DOHH2 (cell line): ENCODE results near the gene RNF111.
"Not testable (repeated sequence)": the region's sequence is repeated elsewhere in the genome, so short reads cannot be mapped to it uniquely, and the experiment has no call there.

Experiments used
- H3F3A ChIP-seq: fragments of 200-600 bp; sonication (generic), shearing (Covaris generic); 2 replicates; pipeline ENCODE4 v1.6.0; 2016; ENCODE audit warnings: antibody characterized with exemption, mild to moderate bottlenecking; ENCODE audit not compliant: control insufficient read depth, insufficient read depth
- H3K27ac ChIP-seq: fragments of 200-600 bp; sonication (generic); 2 replicates; pipeline ENCODE4 v1.5.1; 2014; ENCODE audit warnings: low read depth, mild to moderate bottlenecking, low read length, moderate library complexity
- H3K27me3 ChIP-seq: fragments of 200-600 bp; sonication (generic); 2 replicates; pipeline ENCODE4 v1.6.1; 2014; ENCODE audit warnings: mild to moderate bottlenecking, low read length, mixed read lengths; ENCODE audit not compliant: control insufficient read depth
- H3K36me3 ChIP-seq: fragments of 200-600 bp; sonication (generic); 2 replicates; pipeline ENCODE4 v1.6.1; 2014; ENCODE audit warnings: mild to moderate bottlenecking, low read length, moderate library complexity, mixed read lengths; ENCODE audit not compliant: control insufficient read depth
- H3K4me1 ChIP-seq: fragments of 200-600 bp; sonication (generic); 2 replicates; pipeline ENCODE4 v1.6.1; 2014; ENCODE audit warnings: mild to moderate bottlenecking, low read length, mixed read lengths; ENCODE audit not compliant: control insufficient read depth
- H3K4me2 ChIP-seq: fragments of 200-600 bp; sonication (generic); 2 replicates; pipeline ENCODE4 v1.6.0; 2014; ENCODE audit warnings: mild to moderate bottlenecking, low read length, moderate library complexity
- H3K4me3 ChIP-seq: fragments of 200-600 bp; sonication (generic); 2 replicates; pipeline ENCODE4 v1.5.1; 2014; ENCODE audit warnings: mild to moderate bottlenecking, low read length, mixed read lengths
- H3K79me2 ChIP-seq: fragments of 200-600 bp; sonication (generic); 2 replicates; pipeline ENCODE4 v1.6.1; 2014; ENCODE audit warnings: mild to moderate bottlenecking, low read length, mixed read lengths; ENCODE audit not compliant: control insufficient read depth
- H3K9me2 ChIP-seq: fragments of 200-600 bp; sonication (generic); replicated peaks from 2 replicates; pipeline ENCODE4 v1.6.1; 2014; ENCODE audit warnings: mild to moderate bottlenecking, low read length, mixed read lengths; ENCODE audit not compliant: control insufficient read depth
- H3K9me3 ChIP-seq: fragments of 200-600 bp; sonication (generic); 2 replicates; pipeline ENCODE4 v1.6.1; 2014; ENCODE audit warnings: antibody characterized with exemption, low read length, mixed read lengths; ENCODE audit not compliant: control insufficient read depth, insufficient read depth
- H4K20me1 ChIP-seq: fragments of 200-600 bp; sonication (generic); 2 replicates; pipeline ENCODE4 v1.6.0; 2014; ENCODE audit warnings: low read depth, mild to moderate bottlenecking, antibody characterized with exemption, low read length, moderate library complexity; ENCODE audit not compliant: control insufficient read depth, insufficient read depth
- EZH2phosphoT487 ChIP-seq: fragments of 200-600 bp; sonication (generic); IDR thresholded peaks from 2 replicates; pipeline ENCODE4 v1.6.1; 2017; ENCODE audit warnings: borderline replicate concordance, mild to moderate bottlenecking, antibody characterized with exemption, low read length, moderate library complexity, mixed read lengths
- TF ChIP-seq, protein P1 (sequence below): fragments of 200-600 bp; sonication (generic); IDR thresholded peaks from one replicate; pipeline ENCODE4 v1.5.1; 2014; ENCODE audit warnings: antibody characterized with exemption, mild to moderate bottlenecking, low read depth, low read length; ENCODE audit not compliant: poor library complexity, severe bottlenecking

RNF111 gene

DNA sequence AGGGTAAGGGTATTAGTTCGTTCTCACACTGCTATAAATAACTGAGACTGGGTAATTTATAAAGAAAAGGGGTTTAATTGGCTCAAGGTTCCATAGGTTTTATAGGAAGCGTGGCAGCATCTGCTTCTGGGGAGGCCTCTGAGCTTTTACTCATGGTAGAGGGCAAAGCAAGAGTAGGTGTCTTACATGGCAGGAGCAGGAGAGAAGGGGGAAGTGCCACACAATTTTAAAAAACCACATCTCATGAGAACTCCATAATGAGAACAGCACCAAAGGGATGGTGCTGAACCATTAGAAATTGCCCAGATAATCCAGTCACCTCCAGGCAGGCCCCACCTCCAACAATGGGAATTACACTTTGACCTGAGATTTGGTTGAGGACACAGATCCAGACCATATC lies 12.2 kb downstream of the RNF111 start:
- Histone ChIP-seq H3K9me2 (no peaks in the 10 kb centered on the region), H4K20me1 (peaks cover 11% of the 10 kb centered on the region), H3K27ac (no peak overlapping the region), H3K4me2 (no peak overlapping the region), H3K4me1 (peaks cover 29% of the 10 kb centered on the region), H3K4me3 (no peak overlapping the region), H3F3A (0 out of 2 replicates have a peak, but pooled peaks cover 3% of the 10 kb centered on the region), H3K27me3 (no peaks in the 10 kb centered on the region), H3K36me3 (peaks cover 22% of the 10 kb centered on the region), H3K9me3 (no peaks in the 10 kb centered on the region), H3K79me2 (peaks cover 100% of the 10 kb centered on the region)
- TF ChIP-seq, protein P1, sequence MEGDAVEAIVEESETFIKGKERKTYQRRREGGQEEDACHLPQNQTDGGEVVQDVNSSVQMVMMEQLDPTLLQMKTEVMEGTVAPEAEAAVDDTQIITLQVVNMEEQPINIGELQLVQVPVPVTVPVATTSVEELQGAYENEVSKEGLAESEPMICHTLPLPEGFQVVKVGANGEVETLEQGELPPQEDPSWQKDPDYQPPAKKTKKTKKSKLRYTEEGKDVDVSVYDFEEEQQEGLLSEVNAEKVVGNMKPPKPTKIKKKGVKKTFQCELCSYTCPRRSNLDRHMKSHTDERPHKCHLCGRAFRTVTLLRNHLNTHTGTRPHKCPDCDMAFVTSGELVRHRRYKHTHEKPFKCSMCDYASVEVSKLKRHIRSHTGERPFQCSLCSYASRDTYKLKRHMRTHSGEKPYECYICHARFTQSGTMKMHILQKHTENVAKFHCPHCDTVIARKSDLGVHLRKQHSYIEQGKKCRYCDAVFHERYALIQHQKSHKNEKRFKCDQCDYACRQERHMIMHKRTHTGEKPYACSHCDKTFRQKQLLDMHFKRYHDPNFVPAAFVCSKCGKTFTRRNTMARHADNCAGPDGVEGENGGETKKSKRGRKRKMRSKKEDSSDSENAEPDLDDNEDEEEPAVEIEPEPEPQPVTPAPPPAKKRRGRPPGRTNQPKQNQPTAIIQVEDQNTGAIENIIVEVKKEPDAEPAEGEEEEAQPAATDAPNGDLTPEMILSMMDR = no peak
- TF ChIP-seq EZH2phosphoT487 = no peak

DNA sequence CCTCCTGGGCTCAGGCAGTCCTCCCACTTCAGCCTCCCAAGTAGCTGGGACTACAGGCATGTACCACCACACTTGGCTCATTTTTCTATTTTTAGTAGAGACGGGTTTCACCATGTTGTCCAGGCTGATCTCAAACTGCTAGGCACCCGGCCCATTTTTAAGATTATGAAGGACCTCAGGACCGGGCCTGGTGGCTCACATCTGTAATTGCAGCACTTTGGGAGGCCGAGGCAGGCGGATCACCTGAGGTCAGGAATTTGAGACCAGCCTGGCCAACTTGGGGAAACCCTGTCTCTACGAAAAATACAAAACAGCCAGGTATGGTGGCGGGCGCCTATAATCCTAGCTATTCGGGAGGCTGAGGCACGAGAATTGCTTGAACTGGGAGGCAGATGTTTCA lies 12.8 kb downstream of the RNF111 start:
- not testable (repeated sequence) for H3K27me3 ChIP-seq, H3K27ac ChIP-seq, H3F3A ChIP-seq, H4K20me1 ChIP-seq, H3K9me3 ChIP-seq, H3K4me2 ChIP-seq, H3K9me2 ChIP-seq, H3K4me3 ChIP-seq
- peaks cover 22% of the 10 kb centered on the region for H3K36me3 ChIP-seq
- H3K4me1 ChIP-seq = peaks cover 29% of the 10 kb centered on the region
- H3K79me2 ChIP-seq = peaks cover 100% of the 10 kb centered on the region

DNA sequence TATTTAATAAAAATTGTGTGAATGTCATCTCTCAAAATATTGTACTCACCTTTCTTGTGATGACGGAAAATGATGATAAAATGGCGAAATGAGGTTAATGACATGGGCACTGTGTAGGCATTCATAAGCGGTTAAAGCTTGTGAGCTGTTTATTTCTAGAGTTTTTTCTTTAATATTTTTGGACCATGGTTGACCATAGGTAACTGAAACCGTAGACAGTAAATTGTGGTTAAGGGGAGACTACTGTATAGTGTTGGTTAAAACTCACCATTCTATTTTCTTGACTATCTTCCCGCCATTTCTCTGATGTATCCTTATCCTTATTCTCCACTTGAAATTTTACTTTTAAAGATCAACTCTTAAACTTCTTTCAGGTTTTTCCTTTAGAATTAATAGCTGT lies 14.5 kb downstream of the RNF111 start:
- Histone ChIP-seq H3K27me3 (no peaks in the 10 kb centered on the region), H3K4me3 (no peak overlapping the region), H3K79me2 (peaks cover 97% of the 10 kb centered on the region), H4K20me1 (0 out of 2 replicates have a peak, but pooled peaks cover 5% of the 10 kb centered on the region), H3K27ac (no peak overlapping the region), H3K4me1 (peaks cover 29% of the 10 kb centered on the region), H3F3A (no peaks in the 10 kb centered on the region), H3K9me3 (no peaks in the 10 kb centered on the region), H3K9me2 (no peaks in the 10 kb centered on the region), H3K4me2 (no peak overlapping the region), H3K36me3 (peaks cover 32% of the 10 kb centered on the region)
- TF ChIP-seq EZH2phosphoT487 = no peak
- TF ChIP-seq, protein P1 = no peak

DNA sequence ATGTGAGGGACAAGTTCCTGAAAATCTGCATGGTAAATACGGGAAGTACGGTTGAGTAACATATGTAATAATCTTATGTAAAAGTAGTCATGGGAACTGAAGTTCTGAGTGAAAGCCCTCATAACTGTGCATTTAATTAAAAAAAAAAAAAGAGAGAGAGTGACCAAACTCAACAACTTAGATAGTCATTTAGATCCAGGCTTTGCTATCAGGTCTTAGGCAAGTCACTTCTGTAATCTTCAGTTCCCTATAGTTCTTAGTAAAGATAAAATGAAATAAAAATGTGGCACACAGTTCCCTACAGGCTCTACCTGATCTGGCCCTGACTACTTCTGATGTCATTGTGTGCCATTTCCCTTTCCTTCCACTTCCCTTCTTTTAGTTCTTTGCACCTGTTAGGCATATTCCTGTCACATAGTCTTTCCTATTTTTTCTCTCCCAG lies 15.0 kb downstream of the RNF111 start:
- Histone ChIP-seq H3K9me3 (no peaks in the 10 kb centered on the region), H3K4me1 (peaks cover 29% of the 10 kb centered on the region), H3F3A (no peaks in the 10 kb centered on the region), H3K27ac (no peak overlapping the region), H4K20me1 (0 out of 2 replicates have a peak, but pooled peaks cover 5% of the 10 kb centered on the region), H3K36me3 (peaks cover 32% of the 10 kb centered on the region), H3K79me2 (peaks cover 97% of the 10 kb centered on the region), H3K27me3 (no peaks in the 10 kb centered on the region), H3K4me2 (no peak overlapping the region), H3K9me2 (no peaks in the 10 kb centered on the region), H3K4me3 (no peak overlapping the region)
- TF ChIP-seq, protein P1 = no peak
- no peak for TF ChIP-seq EZH2phosphoT487
